NCI-H1092 (cell line): ENCODE results near the gene REEP6.
"Not testable (repeated sequence)": the region's sequence is repeated elsewhere in the genome, so short reads cannot be mapped to it uniquely, and the experiment has no call there.

Experiments used
- DNase-seq: peaks from one replicate; lab custom pipeline; 2025; lab: John Stamatoyannopoulos, UW

REEP6 gene

DNA sequence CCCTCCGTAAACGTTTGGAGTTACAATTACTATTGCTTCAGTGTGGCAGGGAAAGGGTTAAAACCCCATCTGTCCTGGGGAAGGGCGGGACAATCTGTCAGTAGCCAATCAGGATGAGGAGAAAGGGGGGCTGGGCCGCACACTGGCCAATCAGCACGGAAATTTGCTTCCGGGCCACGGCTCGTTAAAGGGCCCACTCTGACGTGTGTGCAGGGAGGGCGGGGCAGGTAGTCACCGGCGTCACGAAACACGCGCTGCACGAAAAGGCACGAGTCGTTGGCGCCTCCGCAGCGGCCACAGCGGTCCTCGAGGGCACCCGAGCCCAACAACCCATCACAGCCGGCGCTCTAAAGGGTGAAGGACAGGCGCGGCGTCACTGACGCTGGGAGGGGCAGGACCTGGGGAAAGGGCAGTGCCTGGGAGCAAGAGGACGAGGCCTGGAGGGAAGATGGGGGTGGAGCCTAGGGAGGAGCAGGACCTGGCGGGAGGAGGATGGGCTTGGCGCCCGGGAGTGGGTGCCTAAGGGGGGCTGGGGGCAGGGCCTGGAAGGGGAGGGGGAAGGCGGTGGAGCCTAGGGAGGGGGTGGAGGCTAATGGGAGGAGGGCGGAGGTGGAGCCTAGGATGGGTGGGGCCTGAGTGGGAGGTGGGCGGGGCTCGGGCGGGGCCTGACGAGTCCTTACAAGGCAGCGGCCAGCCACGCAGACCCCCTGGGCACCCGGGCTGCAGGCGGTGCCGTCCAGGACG lies 17.0 kb downstream of the REEP6 start:
- peak; percentile 93 for DNase-seq

DNA sequence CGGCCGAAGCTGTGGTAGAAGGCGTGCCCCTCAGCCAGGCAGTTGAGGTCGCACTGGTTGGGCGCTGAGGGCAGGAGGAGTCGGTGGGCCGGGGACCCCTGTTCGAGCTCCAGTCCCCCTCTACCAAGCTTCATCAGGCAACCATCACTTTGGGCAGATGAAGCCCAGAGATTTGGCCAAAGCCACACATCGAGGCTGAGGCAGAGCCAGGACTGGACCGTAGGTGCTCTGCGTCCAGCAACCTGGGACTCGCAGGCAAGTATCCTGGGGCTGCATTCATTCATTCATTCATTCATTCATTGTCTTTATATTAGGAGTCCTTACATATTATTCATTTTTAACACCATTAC lies 17.5 kb downstream of the REEP6 start:
- DNase-seq: no peak

DNA sequence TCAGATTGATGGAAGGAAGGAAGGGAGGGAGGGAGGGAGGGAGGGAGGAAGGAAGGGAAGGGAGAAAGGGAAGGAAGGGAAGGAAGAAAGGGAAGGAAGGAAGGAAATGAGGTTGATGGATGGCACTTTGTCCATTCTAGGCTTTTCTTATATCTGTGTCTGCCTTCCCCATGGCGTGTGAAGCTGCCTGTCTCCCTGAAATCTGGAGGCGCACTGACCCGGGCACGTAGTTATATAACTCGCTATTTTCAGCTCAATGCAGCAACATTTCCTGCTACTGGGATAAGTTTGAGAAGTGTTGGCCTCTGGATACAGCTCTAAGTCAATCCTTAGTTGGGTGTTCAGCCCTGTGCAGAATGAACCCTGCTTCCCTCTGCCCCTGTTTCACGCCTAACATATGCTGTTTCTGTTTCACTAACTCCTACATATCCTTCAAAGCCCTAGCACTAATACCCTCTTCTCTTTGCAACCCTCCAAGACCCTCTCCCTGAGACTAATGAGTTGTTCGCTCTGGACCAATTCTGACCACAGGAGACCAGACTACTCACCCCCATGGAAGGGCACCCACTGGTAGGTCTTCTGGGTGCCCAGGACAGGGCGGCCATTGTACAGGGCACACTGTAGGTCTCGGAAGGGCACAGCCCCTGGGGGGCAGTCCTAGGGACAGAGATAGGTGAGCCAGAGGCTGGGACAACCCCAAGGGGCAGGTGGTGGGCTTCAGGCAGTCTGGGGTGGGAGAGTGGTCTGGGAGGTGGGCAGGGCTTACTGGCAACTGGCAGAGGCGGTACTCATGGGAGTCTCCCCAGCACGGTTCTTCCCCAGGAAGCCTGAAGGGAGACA lies 18.8 kb downstream of the REEP6 start:
- no peak for DNase-seq

DNA sequence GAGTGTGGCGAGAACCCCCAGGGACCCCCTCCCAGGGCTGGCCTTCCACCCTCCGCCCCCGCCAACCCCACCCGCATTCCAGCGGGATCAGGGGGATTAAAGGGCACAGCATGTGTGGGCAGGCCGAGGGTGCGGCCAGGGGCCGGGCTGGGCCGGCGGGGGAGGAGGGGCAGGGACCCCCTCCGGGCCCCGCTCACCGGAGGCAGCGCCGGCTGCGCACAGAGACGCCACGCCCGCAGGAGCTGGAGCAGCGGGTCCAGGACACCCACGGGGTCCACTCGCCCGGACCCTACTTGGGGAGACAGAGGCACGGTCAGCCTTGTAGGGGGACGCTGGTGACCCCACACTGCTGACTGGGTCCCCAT lies 19.4 kb downstream of the REEP6 start:
- no peak for DNase-seq

DNA sequence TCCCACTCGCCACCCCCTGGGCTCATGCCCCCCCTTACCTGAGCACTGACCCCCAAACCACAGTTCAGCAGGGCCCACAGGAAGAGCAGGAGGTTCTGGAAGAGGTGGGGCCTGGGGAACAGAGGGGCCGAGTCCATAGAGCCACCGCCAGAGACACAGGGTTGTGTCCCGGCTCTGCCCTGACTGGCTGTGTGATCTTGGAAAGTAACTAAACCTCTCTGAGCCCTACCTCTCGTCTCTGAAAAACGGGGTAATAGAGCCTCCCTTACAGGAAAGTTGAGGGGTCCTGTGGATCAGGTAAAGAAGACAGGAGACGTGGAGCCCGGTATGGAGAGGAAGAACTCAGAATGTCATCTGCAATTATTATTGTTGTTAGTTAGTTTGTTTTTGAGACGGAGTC lies 19.8 kb downstream of the REEP6 start:
- no peak for DNase-seq

DNA sequence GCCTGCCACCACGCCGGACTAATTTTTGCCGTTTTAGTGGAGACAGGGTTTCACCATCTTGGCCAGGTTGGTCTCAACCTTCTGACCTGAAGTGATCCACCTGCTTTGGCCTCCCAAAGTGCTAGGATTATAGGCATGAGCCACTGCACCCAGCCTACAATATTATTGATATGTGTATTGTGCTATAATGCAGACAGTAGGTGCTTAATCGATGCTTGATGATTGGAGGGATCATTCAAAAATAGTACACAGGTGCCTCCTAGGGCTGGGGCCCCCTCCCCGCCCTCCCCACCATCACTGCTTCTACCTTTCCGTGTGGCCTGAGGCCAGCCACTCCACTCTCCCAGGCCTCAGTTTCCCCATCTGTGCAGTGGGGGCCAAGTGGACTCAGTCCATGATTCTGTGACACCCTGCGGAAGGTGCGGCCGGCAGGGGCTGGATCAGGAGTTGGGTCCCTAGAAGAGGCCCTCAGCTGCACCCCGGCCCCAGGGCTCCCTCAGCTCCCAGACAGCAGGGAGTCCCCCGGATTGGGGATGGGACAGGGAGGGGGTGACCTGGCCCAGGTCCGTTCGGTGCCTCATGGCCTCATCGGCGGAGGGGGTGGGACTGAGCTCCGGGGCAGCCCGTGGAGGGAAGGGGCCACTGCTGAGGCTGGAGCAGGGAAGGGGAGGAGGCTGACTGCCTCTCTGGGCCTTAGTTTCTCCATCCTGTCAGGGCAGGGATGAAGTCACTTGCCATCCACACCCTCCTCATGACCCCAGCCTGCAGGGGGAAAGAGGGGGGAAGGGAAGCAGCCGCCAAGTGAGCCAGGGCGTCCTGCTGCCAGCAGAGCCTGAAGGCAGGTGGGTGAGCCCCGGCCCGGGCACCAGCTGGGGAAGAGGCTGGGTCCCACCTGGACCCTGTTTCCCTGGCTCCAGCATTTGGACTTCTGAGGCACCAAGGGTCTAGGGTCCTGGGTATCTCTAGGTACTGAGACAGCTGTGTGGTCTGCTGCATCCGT lies 20.6 kb downstream of the REEP6 start:
- no peak for DNase-seq

DNA sequence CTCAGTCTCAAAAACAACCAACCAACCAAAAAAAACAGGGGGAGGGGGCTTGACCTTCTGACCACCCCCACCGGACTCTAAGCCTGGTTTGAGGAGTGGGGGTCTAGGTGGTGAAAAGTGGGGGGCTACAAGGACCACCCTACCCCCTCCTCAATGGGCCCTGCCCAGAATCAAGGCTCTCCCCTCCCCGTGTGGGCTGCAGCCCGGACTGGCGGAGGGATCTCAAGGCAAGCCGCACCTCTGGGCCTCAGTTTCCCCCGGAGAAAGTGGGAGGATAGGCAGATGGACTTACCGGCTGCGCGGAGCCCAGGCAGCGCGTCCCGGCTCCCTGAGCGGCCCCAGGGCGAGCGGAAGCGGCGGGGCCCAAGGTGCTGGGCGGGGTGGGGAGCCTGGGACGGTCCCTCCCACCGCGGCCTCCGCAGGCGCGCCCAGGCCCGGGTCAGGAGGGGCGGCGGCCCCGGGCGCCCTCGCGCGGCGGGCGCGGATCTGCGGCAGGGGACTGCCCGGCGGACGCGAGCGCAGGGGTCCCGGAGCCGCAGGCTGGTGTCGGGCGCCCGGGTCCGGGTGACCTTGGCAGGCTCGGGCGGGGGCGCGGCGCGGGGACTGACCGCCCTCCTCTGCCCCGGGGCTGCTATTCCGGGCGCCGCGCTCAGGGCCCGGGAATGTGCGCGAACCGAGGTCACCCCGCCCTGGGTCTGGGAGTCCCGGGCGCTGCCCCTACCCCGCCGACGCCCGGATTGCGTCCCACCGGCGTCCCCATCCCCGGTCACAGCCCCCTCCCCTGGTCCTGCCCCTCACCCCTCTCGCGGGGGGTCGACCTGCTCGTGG lies 21.9 kb downstream of the REEP6 start, which contains the start of gene ADAMTSL5:
TSS of gene ADAMTSL5 (minus strand) at position 349 of the 828 bp plus-strand sequence. CDS start 2,076 bp downstream, outside the sequence.
- no peak for DNase-seq

DNA sequence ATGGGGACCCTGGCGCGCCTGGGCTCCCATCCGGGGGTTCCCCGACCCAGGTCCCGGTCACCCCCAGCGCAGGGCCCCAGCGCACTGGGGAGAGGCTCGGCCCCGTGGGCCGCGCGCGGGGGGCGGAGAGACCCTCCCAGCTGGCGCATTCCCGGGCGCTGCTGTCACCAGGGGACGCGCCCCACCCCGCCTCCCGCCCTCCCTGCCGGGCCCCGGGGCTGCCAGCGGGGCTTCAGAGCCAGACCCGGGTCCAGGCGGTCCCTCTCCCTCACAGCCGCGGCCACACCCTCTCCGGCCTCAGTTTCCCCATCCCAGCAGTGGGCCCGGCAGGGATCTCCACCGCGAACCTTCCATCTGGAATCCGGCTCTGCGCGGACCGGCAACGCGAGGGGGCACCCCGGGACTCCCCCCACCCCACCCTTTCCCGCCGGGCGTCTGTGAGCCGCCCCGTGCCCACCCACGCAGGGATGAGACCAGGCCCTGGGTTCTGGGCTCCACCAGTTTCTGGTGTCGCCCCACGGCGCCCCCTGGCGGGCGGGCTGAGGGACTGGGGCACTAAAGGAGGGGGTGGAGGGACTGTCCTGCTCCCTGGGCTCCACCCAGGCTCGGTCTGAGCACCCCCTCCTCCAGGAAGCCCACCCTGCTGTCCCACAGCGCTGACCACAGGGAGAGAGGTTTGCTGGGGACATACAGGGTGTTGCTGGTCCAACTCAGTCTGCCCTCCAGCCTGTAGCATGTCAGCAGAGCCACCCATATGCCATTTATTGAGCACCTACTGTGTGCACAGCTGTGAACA lies 22.7 kb downstream of the REEP6 start:
- no peak for DNase-seq

DNA sequence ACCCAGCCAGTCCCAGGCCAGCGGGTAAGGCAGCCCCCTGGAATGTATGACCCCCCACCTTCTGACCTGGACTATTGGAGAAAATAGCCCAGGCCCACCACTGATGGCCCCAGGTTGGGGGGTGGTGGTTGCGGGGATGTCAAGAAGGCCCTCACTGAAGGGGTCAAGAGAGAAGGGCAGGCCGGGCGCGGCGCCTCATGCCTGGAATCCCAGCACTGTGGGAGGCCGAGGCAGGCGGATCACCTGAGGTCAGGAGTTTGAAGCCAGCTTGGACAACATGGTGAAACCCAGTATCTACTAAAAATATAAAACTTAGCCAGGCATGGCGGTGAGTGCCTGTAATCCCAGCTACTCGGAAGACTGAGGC lies 23.3 kb downstream of the REEP6 start:
- no peak for DNase-seq

DNA sequence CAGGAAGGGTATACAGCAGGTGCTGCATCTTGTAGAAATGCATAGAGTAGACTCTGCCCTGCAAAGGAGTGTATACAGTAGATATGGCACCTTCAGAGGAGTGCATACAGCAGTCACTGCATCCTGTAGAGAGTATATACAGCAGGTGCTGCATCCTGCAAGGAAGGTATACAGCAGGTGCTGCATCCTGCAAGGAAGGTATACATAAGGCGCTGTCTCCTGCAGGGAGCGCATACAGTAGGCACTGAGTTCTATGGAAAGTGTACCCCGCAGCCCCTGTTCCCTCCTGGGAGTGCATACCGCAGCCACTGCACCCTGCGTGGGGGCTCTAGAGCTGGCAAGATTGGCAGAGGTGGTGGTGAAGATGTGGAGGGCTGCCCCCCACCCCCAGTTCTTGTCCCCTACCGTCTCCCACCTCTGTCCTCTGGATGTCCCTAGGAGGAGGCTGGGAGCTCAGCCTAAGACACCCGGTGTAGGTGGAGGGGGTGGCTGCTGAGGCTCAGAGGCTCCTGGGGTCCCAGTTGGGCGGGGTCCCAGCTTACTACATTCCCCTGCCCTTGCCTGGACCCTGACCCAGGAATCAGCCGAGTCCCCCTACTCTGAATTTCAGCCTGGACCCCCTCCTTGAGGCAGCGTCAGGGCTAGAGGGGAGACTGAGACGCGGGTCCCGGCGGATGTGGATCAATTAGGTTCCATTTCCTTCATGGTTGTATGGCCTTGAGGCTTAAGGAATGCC lies 24.2 kb downstream of the REEP6 start:
- DNase-seq: no peak

DNA sequence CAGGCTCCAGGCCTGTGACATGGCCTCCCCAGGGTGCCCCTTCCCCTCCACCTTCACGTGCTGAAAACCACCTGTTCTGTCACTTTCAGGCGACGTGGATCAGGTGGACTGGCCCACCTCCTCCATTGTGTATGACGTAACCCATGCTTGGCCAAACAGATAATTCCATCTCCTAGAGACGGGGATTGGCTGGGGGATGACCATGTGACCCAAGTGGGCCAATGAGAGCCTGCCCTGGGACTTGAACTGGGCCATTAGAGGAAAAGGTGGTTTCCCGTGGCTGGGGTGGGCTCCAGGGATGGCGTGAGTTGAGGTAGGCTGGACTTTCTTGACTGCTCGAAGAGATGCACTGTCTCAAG lies 25.4 kb downstream of the REEP6 start:
- DNase-seq: no peak

DNA sequence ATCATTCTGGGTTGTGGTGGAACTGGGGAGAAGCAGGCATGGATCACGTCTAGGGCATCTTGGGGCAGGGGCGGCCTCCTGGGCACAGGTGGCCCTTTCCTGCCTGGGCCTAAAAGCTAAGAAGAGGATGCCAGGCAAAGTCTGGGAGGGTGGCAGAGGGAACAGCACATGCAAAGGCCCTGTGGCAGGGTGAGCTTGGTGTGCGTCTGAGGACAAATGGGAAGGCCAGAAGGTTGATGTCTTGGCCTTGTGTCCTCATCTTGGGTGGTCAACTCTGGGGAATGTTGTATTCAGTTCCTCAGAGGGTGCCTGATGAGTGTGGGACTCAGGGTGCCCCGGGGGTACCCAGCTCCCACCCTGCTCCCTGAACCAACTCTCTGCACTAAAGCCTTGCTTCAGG lies 27.5 kb downstream of the REEP6 start:
- no peak for DNase-seq

DNA sequence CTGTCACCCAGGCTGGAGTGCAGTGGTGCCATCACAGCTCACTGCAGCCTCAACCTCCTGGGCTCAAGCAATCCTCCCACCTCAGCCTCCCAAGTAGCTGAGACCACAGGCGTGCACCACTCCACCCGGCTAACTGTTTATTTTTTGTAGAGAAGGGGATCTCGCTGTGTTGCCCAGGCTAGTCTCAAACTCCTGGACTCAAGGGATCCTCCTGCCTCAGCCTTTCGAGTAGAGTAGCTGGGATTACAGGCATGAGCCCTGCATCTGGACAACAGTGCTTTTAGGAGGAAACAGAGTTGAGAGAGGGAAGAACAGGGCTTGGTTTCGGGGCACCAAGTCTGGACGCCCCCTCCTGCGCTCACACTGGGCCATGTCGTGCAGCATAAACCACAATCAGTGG lies 28.8 kb downstream of the REEP6 start:
- not testable (repeated sequence) for DNase-seq

DNA sequence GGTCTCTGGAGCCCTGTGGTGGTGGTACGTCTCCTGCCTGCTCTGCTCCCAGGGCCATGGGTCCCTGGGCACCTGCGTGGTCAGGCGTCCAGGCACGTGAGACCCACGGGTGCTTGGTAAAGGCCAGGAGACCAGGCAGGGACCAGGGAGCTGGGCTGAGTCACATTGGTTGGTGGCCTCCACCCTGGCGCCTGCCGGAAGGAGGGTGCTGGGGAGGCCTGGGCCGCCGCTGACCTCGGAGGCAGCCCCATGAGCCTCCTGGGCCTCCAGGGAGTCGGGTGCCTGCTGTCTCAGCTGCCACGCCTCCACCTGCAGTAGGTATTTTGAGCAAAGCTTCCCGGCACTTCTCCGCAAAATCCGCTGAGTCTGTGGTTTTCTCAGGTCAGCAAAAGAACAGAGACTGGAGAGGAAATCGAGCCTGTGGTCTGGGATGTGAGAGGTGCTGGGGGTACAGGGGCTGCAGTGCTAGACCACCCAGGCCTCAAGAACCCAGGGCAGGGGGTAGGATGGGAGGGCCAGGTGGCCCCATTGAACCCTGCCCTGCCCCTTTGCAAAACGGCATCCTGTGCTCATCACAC lies 29.3 kb downstream of the REEP6 start:
- DNase-seq: no peak

DNA sequence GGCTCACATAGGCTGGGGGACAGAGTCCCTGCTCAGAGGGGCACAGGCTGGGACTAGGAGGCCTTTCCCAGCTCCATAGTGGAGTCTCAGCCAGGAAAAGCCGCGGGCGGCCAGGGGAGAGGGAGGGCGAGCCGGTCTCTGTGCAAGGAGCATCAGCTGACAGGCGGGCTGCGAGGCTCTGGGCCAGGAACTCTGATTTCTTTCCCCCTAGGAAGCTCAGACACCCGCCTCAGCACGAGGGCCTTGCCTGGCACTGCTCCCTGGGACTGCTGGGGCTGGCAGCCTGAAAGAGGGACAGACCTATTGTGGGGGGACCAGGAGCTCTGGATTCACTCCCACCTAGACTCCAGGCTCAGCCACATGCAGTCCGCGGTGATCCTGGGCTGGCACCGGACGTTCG lies 30.7 kb downstream of the REEP6 start:
- DNase-seq: no peak

DNA sequence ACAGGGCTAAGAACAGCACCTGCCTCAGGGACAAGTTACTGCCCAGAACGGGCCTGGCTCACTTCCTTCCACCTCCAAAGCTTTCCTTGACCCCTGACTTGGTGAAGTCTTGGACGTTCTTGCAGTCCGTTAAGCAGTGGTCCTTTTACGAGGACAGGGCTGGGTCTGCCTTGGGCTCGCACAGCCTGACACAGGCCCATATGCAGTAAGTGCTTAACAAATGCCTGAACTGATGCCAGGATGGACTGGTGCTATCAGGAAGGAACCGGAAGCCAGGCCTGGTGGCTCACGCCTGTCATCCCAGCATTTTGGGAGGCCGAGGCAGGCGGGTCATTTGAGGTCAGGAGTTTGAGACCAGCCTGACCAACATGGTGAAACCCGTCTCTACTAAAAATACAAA lies 31.1 kb downstream of the REEP6 start:
- DNase-seq: no peak

DNA sequence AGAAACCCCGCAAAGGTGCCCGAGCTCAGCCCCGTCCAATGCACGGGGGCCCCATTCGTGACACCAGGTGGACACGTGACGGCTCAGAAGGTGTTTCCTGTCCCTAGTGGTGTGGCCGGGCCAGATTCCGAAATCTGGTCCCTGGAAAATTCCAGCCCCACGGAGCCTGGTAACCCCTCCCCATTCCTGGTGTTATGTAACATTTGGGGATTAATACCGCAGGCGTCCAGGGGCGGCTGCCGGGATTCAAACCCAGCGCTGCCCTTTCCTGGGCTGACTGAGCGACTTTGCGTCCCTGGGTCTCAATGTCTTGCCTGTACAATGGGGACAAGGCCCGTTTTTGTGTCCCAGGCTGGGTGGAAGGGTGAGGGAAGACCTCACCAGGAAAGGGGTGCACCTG lies 31.9 kb downstream of the REEP6 start:
- no peak for DNase-seq

DNA sequence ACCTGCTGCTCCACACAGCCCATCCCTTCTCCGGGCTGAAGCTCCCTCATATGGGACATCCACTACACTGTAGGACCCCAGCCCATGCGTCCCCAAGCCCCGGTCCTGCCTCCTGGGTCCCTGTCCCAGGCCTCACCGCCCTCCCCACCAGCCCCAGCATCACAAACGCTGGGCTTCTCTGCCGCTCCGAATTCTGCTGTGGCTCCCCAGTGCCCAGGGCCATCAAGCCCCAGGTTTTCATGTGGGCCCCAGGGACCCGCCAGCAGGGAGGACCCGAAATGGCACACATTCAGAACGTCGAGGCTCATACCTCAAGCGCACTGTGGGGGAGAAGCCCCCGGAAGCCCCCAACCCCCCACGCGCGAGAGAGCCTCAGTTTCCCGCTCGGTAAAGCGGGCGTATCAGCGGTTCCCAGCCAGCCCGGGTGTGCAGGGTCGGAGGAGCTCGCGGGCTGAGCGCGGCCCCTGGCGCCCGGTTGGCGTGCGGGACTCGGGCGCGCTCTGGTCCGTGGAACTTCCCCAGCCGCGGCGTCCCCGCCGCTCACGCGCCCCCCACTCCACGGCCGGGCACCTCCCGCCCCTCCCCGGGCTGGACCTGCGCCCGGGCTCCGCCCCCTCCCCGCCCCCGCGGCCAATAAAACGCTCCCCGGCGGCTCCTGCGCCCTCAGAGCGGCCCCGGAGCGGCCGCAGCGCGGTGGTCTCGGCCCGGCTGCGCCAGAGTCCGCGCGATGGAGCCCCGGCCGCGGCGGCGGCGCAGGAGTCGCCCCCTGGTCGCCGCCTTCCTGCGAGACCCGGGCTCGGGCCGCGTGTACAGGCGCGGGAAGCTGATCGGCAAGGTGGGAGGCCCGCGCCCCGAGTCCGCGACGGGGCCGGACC lies 32.7 kb downstream of the REEP6 start, which contains the start of gene PLK5:
TSS of gene PLK5 (plus strand) at position 666 of the 875 bp plus-strand sequence. CDS start 2,920 bp downstream, outside the sequence.
- DNase-seq: no peak
